H9 (cell line): ENCODE measurements around the gene COPS6. TPM values are rescaled to one million over a fixed set of nuclear protein-coding genes. Genes with fewer than 3 reads are reported as not detected.

Experiments used
- DNase-seq: peaks from one replicate; pipeline ENCODE4 v3.0.0-alpha.2; 2017
- H2AFZ ChIP-seq: one replicate; pipeline ENCODE4 v1.6.1; 2013; ENCODE audit warnings: mild to moderate bottlenecking, low read length, control low read depth, moderate library complexity
- H2AK5ac ChIP-seq: 2 replicates; pipeline ENCODE4 v1.6.1; 2013; ENCODE audit warnings: low read length, control low read depth, mixed read lengths; ENCODE audit not compliant: insufficient read length
- H2BK120ac ChIP-seq: one replicate; pipeline ENCODE4 v1.6.1; 2013; ENCODE audit warnings: low read depth, mild to moderate bottlenecking, low read length, control low read depth, inconsistent platforms; ENCODE audit not compliant: poor library complexity, severe bottlenecking
- H2BK12ac ChIP-seq: 2 replicates; pipeline ENCODE4 v1.6.1; 2013; ENCODE audit warnings: low read length, control low read depth, mixed read lengths, low read depth; ENCODE audit not compliant: insufficient read length
- H2BK15ac ChIP-seq: 2 replicates; pipeline ENCODE4 v1.6.1; 2013; ENCODE audit warnings: low read depth, low read length, control low read depth
- H2BK20ac ChIP-seq: one replicate; pipeline ENCODE4 v1.6.1; 2013; ENCODE audit warnings: low read depth, mild to moderate bottlenecking, low read length, control low read depth, inconsistent platforms; ENCODE audit not compliant: poor library complexity, severe bottlenecking
- H2BK5ac ChIP-seq: 2 replicates; pipeline ENCODE4 v1.6.1; 2013; ENCODE audit warnings: low read length, control low read depth, mixed read lengths; ENCODE audit not compliant: insufficient read length
- H3K14ac ChIP-seq: 2 replicates; pipeline ENCODE4 v1.6.1; 2013; ENCODE audit warnings: low read length, control low read depth; ENCODE audit not compliant: insufficient read depth
- H3K18ac ChIP-seq: 2 replicates; pipeline ENCODE4 v1.6.1; 2013; ENCODE audit warnings: low read depth, mild to moderate bottlenecking, mixed read lengths, low read length, control low read depth; ENCODE audit not compliant: insufficient read length
- H3K23ac ChIP-seq: 2 replicates; pipeline ENCODE4 v1.6.1; 2013; ENCODE audit warnings: low read length, control low read depth, mixed read lengths, low read depth; ENCODE audit not compliant: insufficient read length
- H3K23me2 ChIP-seq: 2 replicates; pipeline ENCODE4 v1.6.1; 2013; ENCODE audit warnings: low read depth, mild to moderate bottlenecking, mixed read lengths, low read length, control low read depth; ENCODE audit not compliant: insufficient read length, poor library complexity, severe bottlenecking
- H3K27ac ChIP-seq: 2 replicates; pipeline ENCODE4 v1.5.1; 2013; ENCODE audit warnings: low read length, control low read depth, mixed read lengths, low read depth; ENCODE audit not compliant: insufficient read length
- H3K27me3 ChIP-seq: 2 replicates; pipeline ENCODE4 v1.6.1; 2013; ENCODE audit warnings: low read length, control low read depth, inconsistent platforms; ENCODE audit not compliant: insufficient read depth
- H3K4ac ChIP-seq: 2 replicates; pipeline ENCODE4 v1.6.1; 2013; ENCODE audit warnings: low read depth, mild to moderate bottlenecking, control low read depth, inconsistent platforms, low read length, moderate library complexity
- H3K4me1 ChIP-seq: 2 replicates; pipeline ENCODE4 v1.6.1; 2013; ENCODE audit warnings: low read length, control low read depth, inconsistent platforms; ENCODE audit not compliant: insufficient read depth
- H3K4me2 ChIP-seq: 2 replicates; pipeline ENCODE4 v1.6.1; 2013; ENCODE audit warnings: low read length, control low read depth, mixed read lengths; ENCODE audit not compliant: insufficient read length, insufficient read depth
- H3K56ac ChIP-seq: 2 replicates; pipeline ENCODE4 v1.6.1; 2013; ENCODE audit warnings: low read depth, mild to moderate bottlenecking, mixed read lengths, low read length, control low read depth; ENCODE audit not compliant: insufficient read length
- H3K79me1 ChIP-seq: 2 replicates; pipeline ENCODE4 v1.6.1; 2013; ENCODE audit warnings: low read depth, mild to moderate bottlenecking, moderate library complexity, low read length, control low read depth, inconsistent platforms; ENCODE audit not compliant: insufficient read depth, poor library complexity, severe bottlenecking
- H3K79me2 ChIP-seq: 2 replicates; pipeline ENCODE4 v1.6.1; 2013; ENCODE audit warnings: low read length, control low read depth, inconsistent platforms; ENCODE audit not compliant: insufficient read depth
- H3K9ac ChIP-seq: 2 replicates; pipeline ENCODE4 v1.6.1; 2013; ENCODE audit warnings: low read length, control low read depth, mixed read lengths; ENCODE audit not compliant: insufficient read length; ENCODE audit errors: extremely low read depth
- H3K9me3 ChIP-seq: one replicate; pipeline ENCODE4 v1.6.1; 2013; ENCODE audit warnings: low read depth, low read length, inconsistent platforms; ENCODE audit not compliant: control insufficient read depth
- H3T11ph ChIP-seq: one replicate; pipeline ENCODE4 v1.6.1; 2013; ENCODE audit warnings: mild to moderate bottlenecking, low read length, control low read depth, inconsistent platforms
- H4K20me1 ChIP-seq: one replicate; pipeline ENCODE4 v1.6.1; 2013; ENCODE audit not compliant: control insufficient read depth, insufficient read length, insufficient read depth
- H4K5ac ChIP-seq: 2 replicates; pipeline ENCODE4 v1.6.1; 2013; ENCODE audit warnings: low read depth, mild to moderate bottlenecking, mixed read lengths, low read length, control low read depth; ENCODE audit not compliant: insufficient read length
- H4K8ac ChIP-seq: replicated peaks from 2 replicates; pipeline ENCODE4 v1.6.1; 2013; ENCODE audit warnings: low read length, control low read depth, mixed read lengths, low read depth; ENCODE audit not compliant: insufficient read length
- H4K91ac ChIP-seq: 2 replicates; pipeline ENCODE4 v1.6.1; 2013; ENCODE audit warnings: low read depth, mild to moderate bottlenecking, moderate library complexity, mixed read lengths, low read length, control low read depth; ENCODE audit not compliant: insufficient read length
- H3K27ac Mint-ChIP-seq, 3 experiments: 2 replicates in 2 of 3; 3 replicates in 1 of 3; pipeline ENCODE4 v1.8.0; 2020 to 2021; ENCODE audit warnings: mixed read lengths in 3 of 3, mild to moderate bottlenecking in 1 of 3, moderate library complexity in 1 of 3
- H3K27me3 Mint-ChIP-seq: 2 replicates; pipeline ENCODE4 v1.8.0; 2021; ENCODE audit warnings: low read depth, mild to moderate bottlenecking, moderate library complexity, mixed read lengths
- H3K36me3 Mint-ChIP-seq, 3 experiments: 2 replicates in 2 of 3; 3 replicates in 1 of 3; pipeline ENCODE4 v1.8.0; 2020 to 2021; ENCODE audit warnings: low read depth in 3 of 3, mixed read lengths in 3 of 3; ENCODE audit not compliant: insufficient read depth in 1 of 3
- H3K4me1 Mint-ChIP-seq, 2 experiments: 2 replicates each; pipeline ENCODE4 v1.8.0; 2020; ENCODE audit warnings: mixed read lengths in 2 of 2
- H3K4me3 Mint-ChIP-seq, 2 experiments: 2 replicates in 1 of 2; 3 replicates in 1 of 2; pipeline ENCODE4 v1.8.0; 2020 to 2021; ENCODE audit warnings: mild to moderate bottlenecking in 2 of 2, mixed read lengths in 2 of 2, moderate library complexity in 1 of 2
- H3K9me3 Mint-ChIP-seq, 2 experiments: 2 replicates in 1 of 2; 3 replicates in 1 of 2; pipeline ENCODE4 v1.8.0; 2020; ENCODE audit warnings: mild to moderate bottlenecking in 2 of 2, mixed read lengths in 2 of 2, moderate library complexity in 1 of 2
- WGBS: extraction: QIAGEN DNeasy Blood & Tissue Kit; methylation state at CpG from one replicate; pipeline ENCODE4 v1.1.7; 2013; ENCODE audit warnings: missing lambda C conversion rate, low lambda C conversion rate, mixed read lengths; ENCODE audit not compliant: insufficient read length; ENCODE audit errors: extremely low coverage; 5-methylcytosine and 5-hydroxymethylcytosine counted together
- total RNA-seq: library from RNA; stranded (reverse); gene quantifications from 2 replicates; pipeline ENCODE4 v1.2.1, GENCODE V29; 2021
- TF ChIP-seq, protein P1 (sequence below): fragments of 200-600 bp; sonication (generic); conservative IDR thresholded peaks from 3 replicates; pipeline ENCODE4 v1.8.0; 2021; ENCODE audit warnings: antibody characterized with exemption, mild to moderate bottlenecking

Gene COPS6
- total RNA-seq, 1 experiment from 2014 or later, result 140 TPM

DNA sequence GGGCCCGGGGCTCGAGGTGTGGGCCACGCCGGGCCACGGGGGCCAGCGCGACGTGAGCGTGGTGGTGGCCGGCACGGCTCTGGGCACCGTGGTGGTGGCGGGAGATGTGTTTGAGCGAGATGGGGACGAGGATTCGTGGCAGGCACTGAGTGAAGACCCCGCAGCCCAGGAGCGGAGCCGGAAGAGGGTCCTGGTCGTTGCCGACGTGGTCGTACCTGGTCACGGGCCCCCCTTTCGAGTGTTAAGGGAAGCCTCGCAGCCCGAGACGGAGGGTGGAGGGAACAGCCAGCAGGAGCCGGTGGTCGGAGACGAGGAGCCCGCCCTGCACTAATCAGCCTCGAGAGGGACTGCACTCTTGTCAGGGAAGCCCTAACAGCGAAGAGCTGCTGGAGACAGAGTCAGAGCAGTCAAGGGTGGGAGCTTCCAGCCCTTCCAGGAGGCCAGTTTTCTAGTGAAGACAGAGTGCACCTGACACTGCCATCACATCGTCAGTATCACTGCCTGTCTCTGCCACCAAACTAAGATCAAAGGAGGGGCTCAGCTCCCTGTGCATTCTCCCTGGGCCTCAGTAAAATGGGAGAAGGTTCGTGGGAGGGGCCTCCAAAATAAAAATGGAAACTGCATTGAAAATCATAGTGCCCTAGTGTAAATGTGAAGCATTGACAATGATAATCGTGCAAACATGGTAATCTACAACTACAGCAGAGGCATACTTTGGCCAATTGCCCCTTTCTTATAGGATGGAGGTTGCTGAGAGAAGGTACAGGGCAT, 39.3 kb downstream of the COPS6 start:
- H4K5ac ChIP-seq, result no peak overlapping the region
- H2BK120ac ChIP-seq, result no peak overlapping the region
- H3K14ac ChIP-seq, result no peak overlapping the region
- H4K91ac ChIP-seq, result no peak overlapping the region
- H3K4me2 ChIP-seq, result peak overlapping the region; percentile 92
- no peak overlapping the region for H2AFZ ChIP-seq
- no CpG with 5 or more reads among the region's 37 CpGs for WGBS
- no peak overlapping the region for H3K4ac ChIP-seq
- H3K9me3 ChIP-seq, result no peaks in the 10 kb centered on the region
- H3K18ac ChIP-seq, result no peak overlapping the region
- H2BK5ac ChIP-seq, result no peak overlapping the region
- no peaks in the 10 kb centered on the region for H3K79me1 ChIP-seq
- peaks cover 3% of the 10 kb centered on the region; the same call in 1 of the 2 replicates for H3K4me1 ChIP-seq
- no peaks in the 10 kb centered on the region for H4K20me1 ChIP-seq
- no peak overlapping the region for H4K8ac ChIP-seq
- H3K4me3 Mint-ChIP-seq, result peak overlapping the region; percentile 98 to 99
- H3K36me3 Mint-ChIP-seq, result peaks cover 2 to 9% (median 6%) of the 10 kb centered on the region in 3 experiments; a peak in 3 of 7 replicates
- no peak overlapping the region for H2AK5ac ChIP-seq
- H2BK15ac ChIP-seq, result no peak overlapping the region
- no peak overlapping the region for H2BK12ac ChIP-seq
- H3K9me3 Mint-ChIP-seq, result no peaks in the 10 kb centered on the region
- peak overlapping the region; percentile 46 for H3K9ac ChIP-seq
- no peaks in the 10 kb centered on the region for H3K79me2 ChIP-seq
- H3K4me1 Mint-ChIP-seq, result peaks cover 10 to 15% of the 10 kb centered on the region in 2 experiments
- H3K56ac ChIP-seq, result no peak overlapping the region
- no peak overlapping the region for H3K27ac ChIP-seq
- no peak overlapping the region for H2BK20ac ChIP-seq
- DNase-seq, result peak; percentile 51
- H3K27me3 ChIP-seq, result no peaks in the 10 kb centered on the region; the same call in 1 of the 2 replicates
- TF ChIP-seq, protein P1, sequence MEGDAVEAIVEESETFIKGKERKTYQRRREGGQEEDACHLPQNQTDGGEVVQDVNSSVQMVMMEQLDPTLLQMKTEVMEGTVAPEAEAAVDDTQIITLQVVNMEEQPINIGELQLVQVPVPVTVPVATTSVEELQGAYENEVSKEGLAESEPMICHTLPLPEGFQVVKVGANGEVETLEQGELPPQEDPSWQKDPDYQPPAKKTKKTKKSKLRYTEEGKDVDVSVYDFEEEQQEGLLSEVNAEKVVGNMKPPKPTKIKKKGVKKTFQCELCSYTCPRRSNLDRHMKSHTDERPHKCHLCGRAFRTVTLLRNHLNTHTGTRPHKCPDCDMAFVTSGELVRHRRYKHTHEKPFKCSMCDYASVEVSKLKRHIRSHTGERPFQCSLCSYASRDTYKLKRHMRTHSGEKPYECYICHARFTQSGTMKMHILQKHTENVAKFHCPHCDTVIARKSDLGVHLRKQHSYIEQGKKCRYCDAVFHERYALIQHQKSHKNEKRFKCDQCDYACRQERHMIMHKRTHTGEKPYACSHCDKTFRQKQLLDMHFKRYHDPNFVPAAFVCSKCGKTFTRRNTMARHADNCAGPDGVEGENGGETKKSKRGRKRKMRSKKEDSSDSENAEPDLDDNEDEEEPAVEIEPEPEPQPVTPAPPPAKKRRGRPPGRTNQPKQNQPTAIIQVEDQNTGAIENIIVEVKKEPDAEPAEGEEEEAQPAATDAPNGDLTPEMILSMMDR, result no peak
- H3T11ph ChIP-seq, result no peak overlapping the region
- no peak overlapping the region for H3K23ac ChIP-seq
- peaks cover 15% of the 10 kb centered on the region for H3K23me2 ChIP-seq
- no peak overlapping the region for H3K27ac Mint-ChIP-seq
- peaks cover 31% of the 10 kb centered on the region for H3K27me3 Mint-ChIP-seq
